ENCODE results near the gene SEMA4C.

GRCh38 chr2:96813656-96814055 is 56.2 kb downstream of the SEMA4C start:
- TF ChIP-seq, protein P1, sequence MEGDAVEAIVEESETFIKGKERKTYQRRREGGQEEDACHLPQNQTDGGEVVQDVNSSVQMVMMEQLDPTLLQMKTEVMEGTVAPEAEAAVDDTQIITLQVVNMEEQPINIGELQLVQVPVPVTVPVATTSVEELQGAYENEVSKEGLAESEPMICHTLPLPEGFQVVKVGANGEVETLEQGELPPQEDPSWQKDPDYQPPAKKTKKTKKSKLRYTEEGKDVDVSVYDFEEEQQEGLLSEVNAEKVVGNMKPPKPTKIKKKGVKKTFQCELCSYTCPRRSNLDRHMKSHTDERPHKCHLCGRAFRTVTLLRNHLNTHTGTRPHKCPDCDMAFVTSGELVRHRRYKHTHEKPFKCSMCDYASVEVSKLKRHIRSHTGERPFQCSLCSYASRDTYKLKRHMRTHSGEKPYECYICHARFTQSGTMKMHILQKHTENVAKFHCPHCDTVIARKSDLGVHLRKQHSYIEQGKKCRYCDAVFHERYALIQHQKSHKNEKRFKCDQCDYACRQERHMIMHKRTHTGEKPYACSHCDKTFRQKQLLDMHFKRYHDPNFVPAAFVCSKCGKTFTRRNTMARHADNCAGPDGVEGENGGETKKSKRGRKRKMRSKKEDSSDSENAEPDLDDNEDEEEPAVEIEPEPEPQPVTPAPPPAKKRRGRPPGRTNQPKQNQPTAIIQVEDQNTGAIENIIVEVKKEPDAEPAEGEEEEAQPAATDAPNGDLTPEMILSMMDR (optimal IDR thresholded peaks at IDR 0.05 in 1 of 3, IDR thresholded peaks at IDR 0.05 in 1 of 3, conservative IDR thresholded peaks at IDR 0.05 in 1 of 3; ENCODE audit: extremely low read depth in 1 of 3, insufficient read depth in 2 of 3, low read length in 3 of 3): no peak
- TF ChIP-seq EZH2 (IDR thresholded peaks at IDR 0.05; ENCODE audit: low read length): no peak
